OCI-LY7 (cell line): ENCODE results near the gene RAB31. TPM values are rescaled to one million over a fixed set of nuclear protein-coding genes. Genes with fewer than 3 reads are reported as not detected.

Experiments used
- BruUV-seq: library from RNA; stranded (reverse); fragments of 400-500 nt; replicated peaks from 2 replicates; lab custom pipeline; 2021; lab: Mats Ljungman, UMichigan
- CTCF ChIA-PET: fragments of 300-600 bp; sonication (Branson Sonifier 250); formaldehyde crosslinking; loops from one replicate; lab custom pipeline; 2022; ENCODE audit warnings: antibody characterized with exemption; ENCODE audit not compliant: unreplicated experiment; lab: Charles Lee
- POLR2A ChIA-PET: fragments of 300-600 bp; sonication (Branson Sonifier 250); formaldehyde crosslinking; loops from one replicate; lab custom pipeline; 2022; ENCODE audit warnings: antibody characterized with exemption; lab: Charles Lee
- DNase-seq: peaks from one replicate; pipeline ENCODE4 v3.0.0-alpha.2; 2015; ENCODE audit warnings: low spot score
- H2AFZ ChIP-seq: fragments of 200-600 bp; sonication (generic), shearing (Covaris generic); 2 replicates; pipeline ENCODE4 v1.6.1; 2014; ENCODE audit warnings: mild to moderate bottlenecking, antibody characterized with exemption, low read length, moderate library complexity
- H3K27ac ChIP-seq: fragments of 200-600 bp; sonication (generic); 2 replicates; pipeline ENCODE4 v1.5.1; 2014; ENCODE audit warnings: mixed run types, low read depth, mild to moderate bottlenecking, moderate library complexity, low read length, inconsistent platforms; ENCODE audit not compliant: poor library complexity, severe bottlenecking
- H3K36me3 ChIP-seq: fragments of 200-600 bp; sonication (generic); 2 replicates; pipeline ENCODE4 v1.6.1; 2014; ENCODE audit warnings: mild to moderate bottlenecking, antibody characterized with exemption, low read length, moderate library complexity, mixed read lengths; ENCODE audit not compliant: insufficient read depth
- H3K4me1 ChIP-seq: fragments of 200-600 bp; sonication (generic); 2 replicates; pipeline ENCODE4 v1.5.1; 2014; ENCODE audit warnings: mild to moderate bottlenecking, low read length; ENCODE audit not compliant: insufficient read depth, poor library complexity, severe bottlenecking
- H3K4me2 ChIP-seq: fragments of 200-600 bp; sonication (generic); 2 replicates; pipeline ENCODE4 v1.6.1; 2014; ENCODE audit warnings: mild to moderate bottlenecking, low read length
- H3K4me3 ChIP-seq: fragments of 200-600 bp; sonication (generic); 2 replicates; pipeline ENCODE4 v1.5.1; 2014; ENCODE audit warnings: mild to moderate bottlenecking, low read depth, low read length; ENCODE audit not compliant: poor library complexity, severe bottlenecking
- H3K79me2 ChIP-seq: fragments of 200-600 bp; sonication (generic); 2 replicates; pipeline ENCODE4 v1.6.1; 2016; ENCODE audit warnings: low read depth, mild to moderate bottlenecking, low read length, moderate library complexity, mixed read lengths; ENCODE audit not compliant: insufficient read depth
- H3K9me2 ChIP-seq: fragments of 200-600 bp; sonication (generic); 2 replicates; pipeline ENCODE4 v1.6.1; 2016; ENCODE audit warnings: mild to moderate bottlenecking, low read length, mixed read lengths; ENCODE audit not compliant: insufficient read depth
- H3K9me3 ChIP-seq: fragments of 200-600 bp; sonication (generic); 2 replicates; pipeline ENCODE4 v1.6.1; 2014; ENCODE audit warnings: mild to moderate bottlenecking, mixed run types, low read length, mixed read lengths
- H4K20me1 ChIP-seq: fragments of 200-600 bp; sonication (generic); 2 replicates; pipeline ENCODE4 v1.6.1; 2014; ENCODE audit warnings: mild to moderate bottlenecking, antibody characterized with exemption, low read length, moderate library complexity, mixed read lengths; ENCODE audit not compliant: insufficient read depth
- EZH2phosphoT487 ChIP-seq: fragments of 200-600 bp; sonication (generic); IDR thresholded peaks from 2 replicates; pipeline ENCODE4 v1.6.1; 2018; ENCODE audit warnings: low read depth, borderline replicate concordance, mild to moderate bottlenecking, mixed run types, antibody characterized with exemption, low read length, moderate library complexity, mixed read lengths
- intact Hi-C: fragments of 100-400 bp; cut with micrococcal nuclease; formaldehyde crosslinking; loops from one replicate; pipeline ENCODE4 v1.10.0; 2022; ENCODE audit not compliant: unreplicated experiment
- total RNA-seq, 2 experiments: library from RNA; depleted of rRNA in 1 of 2; stranded (reverse); fragments of >200 nt in 1 of 2; shearing (Covaris generic) in 1 of 2; gene quantifications; 2 replicates each; pipeline ENCODE4 v1.2.3, GENCODE V29; 2014 to 2022
- TF ChIP-seq, protein P1 (sequence below): fragments of 200-600 bp; sonication (generic); conservative IDR thresholded peaks from 2 replicates; pipeline ENCODE4 v1.5.1; 2014; ENCODE audit warnings: mild to moderate bottlenecking, antibody characterized with exemption, low read length, moderate library complexity, mixed read lengths

RAB31 gene
- total RNA-seq, 2 experiments from 2014 or later = not detected

- intact Hi-C loops = no loop called here
- TF ChIP-seq, protein P1, sequence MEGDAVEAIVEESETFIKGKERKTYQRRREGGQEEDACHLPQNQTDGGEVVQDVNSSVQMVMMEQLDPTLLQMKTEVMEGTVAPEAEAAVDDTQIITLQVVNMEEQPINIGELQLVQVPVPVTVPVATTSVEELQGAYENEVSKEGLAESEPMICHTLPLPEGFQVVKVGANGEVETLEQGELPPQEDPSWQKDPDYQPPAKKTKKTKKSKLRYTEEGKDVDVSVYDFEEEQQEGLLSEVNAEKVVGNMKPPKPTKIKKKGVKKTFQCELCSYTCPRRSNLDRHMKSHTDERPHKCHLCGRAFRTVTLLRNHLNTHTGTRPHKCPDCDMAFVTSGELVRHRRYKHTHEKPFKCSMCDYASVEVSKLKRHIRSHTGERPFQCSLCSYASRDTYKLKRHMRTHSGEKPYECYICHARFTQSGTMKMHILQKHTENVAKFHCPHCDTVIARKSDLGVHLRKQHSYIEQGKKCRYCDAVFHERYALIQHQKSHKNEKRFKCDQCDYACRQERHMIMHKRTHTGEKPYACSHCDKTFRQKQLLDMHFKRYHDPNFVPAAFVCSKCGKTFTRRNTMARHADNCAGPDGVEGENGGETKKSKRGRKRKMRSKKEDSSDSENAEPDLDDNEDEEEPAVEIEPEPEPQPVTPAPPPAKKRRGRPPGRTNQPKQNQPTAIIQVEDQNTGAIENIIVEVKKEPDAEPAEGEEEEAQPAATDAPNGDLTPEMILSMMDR = no peak
- CTCF ChIA-PET = no interaction called here
Measured at GRCh38 chr18:9866627-9867026, 158.5 kb downstream of the RAB31 start.

DNA sequence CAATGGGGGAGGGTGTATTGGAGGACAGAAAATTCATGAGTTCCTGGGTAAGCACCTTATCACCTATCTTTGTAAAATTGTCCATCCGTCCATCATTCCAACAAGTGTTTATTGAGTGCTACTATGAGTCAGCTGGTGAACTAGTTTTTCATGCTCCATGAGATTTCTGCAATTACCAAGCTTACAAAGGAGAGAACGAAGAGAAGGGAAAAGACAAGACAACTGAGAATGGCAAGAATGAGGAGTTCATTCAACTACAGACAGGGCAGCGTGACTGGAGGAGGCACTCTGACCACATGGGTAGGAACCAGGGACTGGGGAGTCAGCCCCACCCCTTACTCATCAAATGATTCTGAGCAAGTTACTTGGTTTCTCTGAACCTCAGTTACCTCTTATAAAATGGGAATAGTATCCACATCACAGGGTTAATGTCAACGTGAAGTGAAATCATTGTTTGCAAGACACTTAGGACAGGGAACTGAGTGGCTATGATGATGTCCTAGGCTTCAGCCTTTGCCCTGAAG lies 159.0 kb downstream of the RAB31 start:
- Histone ChIP-seq H4K20me1 (no peaks in the 10 kb centered on the region), H3K27ac (no peak overlapping the region), H3K4me1 (peaks cover 6% of the 10 kb centered on the region), H3K9me3 (no peaks in the 10 kb centered on the region), H3K79me2 (no peaks in the 10 kb centered on the region), H2AFZ (no peak overlapping the region), H3K4me3 (no peak overlapping the region), H3K36me3 (no peaks in the 10 kb centered on the region), H3K9me2 (no peaks in the 10 kb centered on the region), H3K4me2 (no peak overlapping the region)
- BruUV-seq = no TSS peak
- TF ChIP-seq, protein P1 = no peak
- TF ChIP-seq EZH2phosphoT487 = no peak
- intact Hi-C loops = no loop called here
- no peak for DNase-seq
- CTCF ChIA-PET = no interaction called here
- POLR2A ChIA-PET = interaction anchor here (0.6 kb wide), 1 partner anchor 1979 kb away, joined by 3 read pairs; no protein-coding TSS in a partner anchor

More at GRCh38 chr18:9866627-9867026, 158.5 kb downstream of the RAB31 start:
- no peaks in the 10 kb centered on the region for H3K9me3 ChIP-seq
- H3K4me2 ChIP-seq = no peak overlapping the region
- POLR2A ChIA-PET = no interaction called here
- no peaks in the 10 kb centered on the region for H3K9me2 ChIP-seq
- H3K27ac ChIP-seq = no peak overlapping the region
- no TSS peak for BruUV-seq
- no peak overlapping the region for H3K4me3 ChIP-seq
- H3K79me2 ChIP-seq = no peaks in the 10 kb centered on the region
- no peak for DNase-seq
- H3K36me3 ChIP-seq = no peaks in the 10 kb centered on the region
- no peak overlapping the region for H2AFZ ChIP-seq
- H4K20me1 ChIP-seq = no peaks in the 10 kb centered on the region
- H3K4me1 ChIP-seq = peaks cover 6% of the 10 kb centered on the region

GRCh38 chr18:9868857-9869714 lies 161.0 kb downstream of the RAB31 start:
- Histone ChIP-seq H3K9me3 (no peaks in the 10 kb centered on the region), H3K36me3 (no peaks in the 10 kb centered on the region), H3K79me2 (no peaks in the 10 kb centered on the region), H3K9me2 (no peaks in the 10 kb centered on the region), H3K4me1 (peaks cover 6% of the 10 kb centered on the region), H3K4me2 (no peak overlapping the region), H3K4me3 (no peak overlapping the region), H3K27ac (no peak overlapping the region), H4K20me1 (no peaks in the 10 kb centered on the region), H2AFZ (no peak overlapping the region)
- no peak for TF ChIP-seq EZH2phosphoT487
- TF ChIP-seq, protein P1 = no peak
- no TSS peak for BruUV-seq
- ChIA-PET CTCF (no interaction called here), POLR2A (interaction anchor here (0.6 to 1.3 kb wide), 4 partner anchors 8 to 104 kb away, joined by 3 to 6 read pairs (median 4); partner anchors contain the start of gene VAPA)
- no peak for DNase-seq
- intact Hi-C loops = no loop called here
